A673 (cell line): Measurements from ENCODE around the gene CDKL5.

Experiments used
- CTCF ChIP-seq: fragments of 300-800, 200-600 bp; sonication (generic); conservative IDR thresholded peaks from 2 replicates; pipeline ENCODE4 v1.5.1; 2017; ENCODE audit warnings: low read depth, mild to moderate bottlenecking, antibody characterized with exemption, low read length, moderate library complexity, mixed read lengths
- EZH2 ChIP-seq: fragments of 200-600 bp; sonication (generic); IDR thresholded peaks from 2 replicates; pipeline ENCODE4 v1.6.1; 2017; ENCODE audit warnings: borderline replicate concordance, low read depth, mild to moderate bottlenecking, mixed read lengths, antibody characterized with exemption, low read length; ENCODE audit not compliant: poor library complexity, severe bottlenecking

GRCh38 chrX:18692541-18692940, 267.1 kb downstream of the CDKL5 start:
- TF ChIP-seq CTCF (no peak), EZH2 (no peak)
